Activated naive CD4-positive, alpha-beta T cell treated with anti-CD3 and anti-CD28 coated beads for 36 hours (primary cell): ENCODE results near the gene TWF2. TPM values are rescaled to one million over a fixed set of nuclear protein-coding genes. Genes with fewer than 3 reads are reported as not detected.
A peak's percentile ranks its signal among the peaks of the same experiment; 100 is the strongest.

ENCODE experiments used
- CTCF ChIA-PET: fragments of 350-600 bp; sonication (Branson Sonifier 250); formaldehyde crosslinking; loops from one replicate; lab custom pipeline; 2021; ENCODE audit warnings: antibody characterized with exemption; lab: Charles Lee
- DNase-seq: peaks from one replicate; pipeline ENCODE4 v3.0.0-alpha.2; 2020
- H3K27ac Mint-ChIP-seq: one replicate; pipeline ENCODE4 v1.8.0; 2021; ENCODE audit warnings: mild to moderate bottlenecking, mixed read lengths
- H3K27me3 Mint-ChIP-seq: one replicate; pipeline ENCODE4 v1.8.0; 2021; ENCODE audit warnings: low read depth, mixed read lengths
- H3K36me3 Mint-ChIP-seq: one replicate; pipeline ENCODE4 v1.8.0; 2021; ENCODE audit warnings: low read depth, mixed read lengths
- H3K4me1 Mint-ChIP-seq: one replicate; pipeline ENCODE4 v1.8.0; 2021; ENCODE audit warnings: low read depth, mixed read lengths
- H3K4me3 Mint-ChIP-seq: one replicate; pipeline ENCODE4 v1.8.0; 2021; ENCODE audit warnings: mild to moderate bottlenecking, moderate library complexity, mixed read lengths
- H3K9me3 Mint-ChIP-seq: one replicate; pipeline ENCODE4 v1.8.0; 2021; ENCODE audit warnings: mixed read lengths
- intact Hi-C: fragments of 100-400 bp; cut with micrococcal nuclease; formaldehyde crosslinking; loops from one replicate; pipeline ENCODE4 v1.15.1; 2023
- total RNA-seq, 2 experiments: library from RNA; stranded (reverse); gene quantifications; one replicate each; pipeline ENCODE4 v1.2.3, GENCODE V29; 2021

TWF2 gene
- total RNA-seq, 2 experiments from 2014 or later: 89.1 to 91.3 TPM

DNA sequence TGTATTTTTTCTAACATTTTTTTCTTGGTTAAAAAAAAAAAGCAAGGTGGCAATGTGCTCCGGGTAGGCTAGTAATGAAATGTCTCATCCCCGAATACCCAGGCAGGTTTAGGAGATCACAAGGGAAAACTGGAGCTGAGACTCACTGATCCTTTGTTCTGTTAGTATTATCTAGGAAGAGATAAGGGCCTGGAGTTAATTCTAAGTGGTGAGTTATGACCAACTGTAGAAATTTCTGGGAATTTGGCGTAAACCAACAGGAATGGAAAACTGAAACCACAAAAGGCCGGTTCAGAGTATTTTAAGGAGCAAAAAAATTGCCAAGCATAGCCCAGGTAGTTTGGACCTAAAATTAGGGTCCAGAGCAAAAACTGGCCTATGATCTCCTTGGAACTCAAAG is 19.0 kb upstream of the TWF2 start:
- no peak overlapping the region for H3K4me3 Mint-ChIP-seq
- H3K36me3 Mint-ChIP-seq: peaks cover 92% of the 10 kb centered on the region
- DNase-seq: no peak
- intact Hi-C loops: no loop called here
- H3K4me1 Mint-ChIP-seq: peaks cover 95% of the 10 kb centered on the region
- CTCF ChIA-PET: interaction anchor here (3.7 to 4.3 kb wide), 2 partner anchors 20 to 26 kb away, joined by 13 to 17 read pairs; partner anchors contain the start of gene WDR82
- H3K9me3 Mint-ChIP-seq: no peaks in the 10 kb centered on the region
- no peaks in the 10 kb centered on the region for H3K27me3 Mint-ChIP-seq
- peak overlapping the region; percentile 62 for H3K27ac Mint-ChIP-seq

DNA sequence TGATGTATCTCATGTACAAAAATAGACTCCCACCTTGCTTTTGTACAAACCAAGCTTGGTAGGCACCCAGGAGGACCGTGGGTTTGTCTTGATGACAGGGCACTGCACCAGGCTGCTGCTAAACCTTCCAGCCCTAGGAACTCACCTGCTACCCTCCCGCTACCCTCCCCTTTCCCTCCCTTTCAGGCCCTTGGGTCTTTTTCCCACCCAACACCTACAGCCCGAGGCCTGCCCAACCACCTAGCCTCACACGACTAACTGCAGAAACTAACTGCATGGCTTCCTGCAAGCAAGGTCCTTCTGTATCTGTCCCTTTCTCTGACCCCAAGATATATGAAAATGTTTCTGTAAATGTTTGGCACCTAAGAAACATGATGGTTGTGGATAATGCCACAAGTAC is 17.7 kb upstream of the TWF2 start:
- Mint-ChIP-seq H3K4me1 (peaks cover 94% of the 10 kb centered on the region), H3K9me3 (no peaks in the 10 kb centered on the region), H3K36me3 (peaks cover 91% of the 10 kb centered on the region), H3K27me3 (no peaks in the 10 kb centered on the region), H3K27ac (peak overlapping the region; percentile 62), H3K4me3 (no peak overlapping the region)
- CTCF ChIA-PET: interaction anchor here (1.0 kb wide), 2 partner anchors 22 to 23 kb away, joined by 3 to 4 read pairs; partner anchors contain the start of gene WDR82
- intact Hi-C loops: no loop called here
- no peak for DNase-seq

DNA sequence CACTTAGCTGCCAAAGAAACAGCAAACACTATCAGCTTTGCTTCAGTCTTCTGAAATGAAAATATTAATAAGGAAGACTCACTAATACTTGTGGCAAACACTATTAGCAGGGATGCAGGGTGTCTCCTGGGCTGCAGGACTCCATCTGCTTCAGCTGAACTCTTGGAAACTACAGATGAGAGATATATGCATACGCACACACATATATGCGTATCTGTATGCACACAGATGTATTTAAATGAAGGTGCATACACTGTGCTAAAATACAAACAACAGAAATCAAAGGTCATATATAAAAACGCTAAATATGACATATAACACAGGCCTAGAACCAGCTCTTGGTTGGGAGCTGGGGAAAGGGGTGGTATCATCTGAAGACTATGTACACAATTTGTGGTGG is 17.2 kb upstream of the TWF2 start:
- Mint-ChIP-seq H3K27ac (peak overlapping the region; percentile 62), H3K9me3 (no peaks in the 10 kb centered on the region), H3K4me3 (no peak overlapping the region), H3K36me3 (peaks cover 91% of the 10 kb centered on the region), H3K4me1 (peaks cover 89% of the 10 kb centered on the region), H3K27me3 (no peaks in the 10 kb centered on the region)
- intact Hi-C loops: no loop called here
- CTCF ChIA-PET: interaction anchor here (1.0 kb wide), 2 partner anchors 22 to 24 kb away, joined by 3 to 4 read pairs; partner anchors contain the start of gene WDR82
- DNase-seq: no peak

DNA sequence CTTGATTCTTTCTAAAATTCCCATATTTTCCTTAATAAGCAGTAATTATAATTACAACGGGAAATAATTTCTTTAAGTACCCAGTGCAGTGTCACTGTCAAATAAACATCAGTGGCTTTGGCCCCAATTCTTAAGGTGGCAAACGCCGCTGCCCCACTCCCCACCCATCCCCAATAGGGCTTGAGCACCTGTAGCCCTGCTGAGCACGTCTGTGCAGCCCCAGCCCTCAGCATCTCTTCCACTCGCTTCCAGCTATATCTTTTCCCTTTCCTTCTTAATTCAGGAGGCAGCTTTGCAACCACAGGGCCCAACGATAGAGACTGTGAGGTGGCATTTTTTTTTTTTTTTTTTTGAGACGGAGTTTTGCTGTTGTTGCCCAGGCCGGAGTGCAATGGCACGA is 15.7 kb upstream of the TWF2 start:
- peaks cover 84% of the 10 kb centered on the region for H3K36me3 Mint-ChIP-seq
- no peaks in the 10 kb centered on the region for H3K27me3 Mint-ChIP-seq
- intact Hi-C loops: no loop called here
- no peak overlapping the region for H3K4me3 Mint-ChIP-seq
- H3K4me1 Mint-ChIP-seq: peaks cover 87% of the 10 kb centered on the region
- peak; percentile 6 for DNase-seq
- CTCF ChIA-PET: interaction anchor here (1.0 to 2.7 kb wide), 4 partner anchors 13 to 62 kb away, joined by 3 to 13 read pairs (median 5); partner anchors contain the start of gene DNAH1
- H3K27ac Mint-ChIP-seq: peak overlapping the region; percentile 99
- no peaks in the 10 kb centered on the region for H3K9me3 Mint-ChIP-seq

DNA sequence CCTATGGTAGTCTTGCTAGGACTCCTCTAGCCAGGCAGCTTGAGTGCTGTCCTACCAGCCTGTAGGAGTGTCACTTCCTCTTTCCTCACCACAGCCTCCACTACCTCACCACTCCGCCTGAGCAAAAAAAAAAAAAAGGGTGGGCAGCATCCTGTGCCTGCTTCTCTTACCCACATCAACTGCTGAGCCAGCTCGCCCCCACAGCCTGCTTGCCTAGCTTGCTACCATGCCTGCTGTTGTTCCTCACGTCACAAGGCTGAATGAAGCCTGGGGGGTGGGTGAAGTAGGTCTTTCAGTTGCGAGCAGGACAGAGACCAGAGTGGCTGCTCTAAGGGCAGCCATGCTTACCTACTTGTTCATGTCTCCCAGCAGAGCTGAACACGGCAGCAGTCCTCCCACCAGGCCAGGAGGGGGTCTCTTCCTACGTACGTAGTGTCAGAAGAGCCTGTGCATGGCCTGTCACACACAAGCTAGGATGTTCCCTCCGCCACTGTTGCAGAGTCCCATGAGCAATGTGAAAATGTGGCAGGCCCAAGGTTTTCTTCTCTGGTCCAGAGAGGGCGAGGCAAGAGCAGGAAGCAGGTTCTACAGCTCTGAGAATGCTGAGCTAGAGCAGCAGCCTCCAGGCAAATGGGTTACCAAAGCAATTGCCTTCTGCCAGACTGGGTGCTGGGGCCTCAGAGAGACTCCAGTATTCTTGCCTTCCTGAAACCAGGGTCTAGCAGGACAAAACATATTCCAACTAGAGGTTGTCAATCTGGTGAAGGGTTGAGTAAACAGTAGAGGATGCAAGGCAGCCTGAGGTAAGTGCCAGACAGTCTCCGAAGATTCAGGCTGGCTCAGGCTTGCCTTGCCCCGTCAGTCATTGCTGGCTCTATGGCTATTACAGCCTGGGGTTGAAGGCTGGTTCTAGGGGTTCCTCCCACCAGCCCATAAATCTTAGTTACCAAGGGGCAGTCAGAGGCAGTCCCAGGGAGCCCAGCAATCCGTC is 14.7 kb upstream of the TWF2 start:
- intact Hi-C loops: loop anchor here (1.0 kb wide), 3 partner anchors 13 to 25 kb away; partner anchors contain the start of gene WDR82

DNA sequence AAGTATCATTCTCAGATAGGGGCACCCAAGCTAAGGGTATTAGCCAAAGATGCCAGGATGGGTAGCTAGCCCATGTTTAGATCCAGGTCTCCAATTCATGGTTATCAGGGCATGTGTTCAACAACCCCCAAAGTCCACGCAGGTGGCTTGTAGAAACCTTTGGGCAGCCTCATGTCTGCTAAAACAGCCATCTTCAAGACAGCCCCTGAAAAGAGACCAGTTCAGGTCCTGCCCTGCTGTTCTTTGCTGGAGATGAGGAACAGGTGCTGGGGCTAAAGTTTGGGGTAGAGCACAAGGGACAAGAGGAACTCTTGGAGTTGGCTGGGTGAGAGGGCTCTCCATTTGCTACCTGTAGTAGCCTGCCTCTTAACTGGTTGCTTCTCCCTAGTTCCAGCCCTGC is 11.2 kb upstream of the TWF2 start:
- Mint-ChIP-seq H3K36me3 (peaks cover 77% of the 10 kb centered on the region), H3K4me1 (peaks cover 78% of the 10 kb centered on the region), H3K27ac (peak overlapping the region; percentile 99), H3K27me3 (no peaks in the 10 kb centered on the region), H3K9me3 (no peaks in the 10 kb centered on the region), H3K4me3 (no peak overlapping the region)
- DNase-seq: peak; percentile 4
- intact Hi-C loops: no loop called here
- CTCF ChIA-PET: interaction anchor here (2.1 to 10.5 kb wide), 3 partner anchors 18 to 29 kb away, joined by 7 to 49 read pairs (median 10); no protein-coding TSS in a partner anchor

More for the DNA sequence above, 14.7 kb upstream of the TWF2 start:
- peak overlapping the region; percentile 99 for H3K27ac Mint-ChIP-seq
- no peaks in the 10 kb centered on the region for H3K27me3 Mint-ChIP-seq
- peak overlapping the region; percentile 65 for H3K4me3 Mint-ChIP-seq
- H3K4me1 Mint-ChIP-seq: peaks cover 89% of the 10 kb centered on the region
- CTCF ChIA-PET: interaction anchor here (0.6 to 10.5 kb wide), 16 partner anchors 10 to 174 kb away, joined by 3 to 49 read pairs (median 4); partner anchors contain the start of genes DNAH1 and TWF2
- DNase-seq: peak; percentile 89
- peaks cover 84% of the 10 kb centered on the region for H3K36me3 Mint-ChIP-seq
- H3K9me3 Mint-ChIP-seq: no peaks in the 10 kb centered on the region

DNA sequence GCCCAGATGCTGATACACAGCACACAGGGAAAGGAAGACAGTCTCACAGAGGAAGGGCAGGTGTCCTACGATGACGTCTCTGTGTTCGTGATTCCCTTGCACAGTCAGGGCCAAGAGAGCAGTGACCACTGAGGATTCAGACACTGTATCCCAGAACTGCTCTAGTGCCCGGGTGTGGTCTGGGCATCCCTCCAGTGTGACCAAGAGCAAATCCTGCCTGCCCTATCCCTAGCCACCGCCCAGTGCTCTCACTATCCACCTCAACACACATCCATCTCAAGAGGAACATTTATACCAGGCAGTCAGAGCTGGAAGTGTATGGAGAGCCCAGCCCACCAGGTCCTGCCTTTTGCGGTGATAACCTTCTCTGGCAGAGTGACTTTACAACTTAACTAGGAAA is 10.7 kb upstream of the TWF2 start:
- H3K4me3 Mint-ChIP-seq: no peak overlapping the region
- CTCF ChIA-PET: interaction anchor here (1.3 to 10.5 kb wide), 5 partner anchors 10 to 29 kb away, joined by 3 to 49 read pairs (median 7); no protein-coding TSS in a partner anchor
- peaks cover 74% of the 10 kb centered on the region for H3K36me3 Mint-ChIP-seq
- no peaks in the 10 kb centered on the region for H3K9me3 Mint-ChIP-seq
- H3K27ac Mint-ChIP-seq: peak overlapping the region; percentile 99
- peaks cover 78% of the 10 kb centered on the region for H3K4me1 Mint-ChIP-seq
- DNase-seq: peak; percentile 17
- intact Hi-C loops: no loop called here
- no peaks in the 10 kb centered on the region for H3K27me3 Mint-ChIP-seq

DNA sequence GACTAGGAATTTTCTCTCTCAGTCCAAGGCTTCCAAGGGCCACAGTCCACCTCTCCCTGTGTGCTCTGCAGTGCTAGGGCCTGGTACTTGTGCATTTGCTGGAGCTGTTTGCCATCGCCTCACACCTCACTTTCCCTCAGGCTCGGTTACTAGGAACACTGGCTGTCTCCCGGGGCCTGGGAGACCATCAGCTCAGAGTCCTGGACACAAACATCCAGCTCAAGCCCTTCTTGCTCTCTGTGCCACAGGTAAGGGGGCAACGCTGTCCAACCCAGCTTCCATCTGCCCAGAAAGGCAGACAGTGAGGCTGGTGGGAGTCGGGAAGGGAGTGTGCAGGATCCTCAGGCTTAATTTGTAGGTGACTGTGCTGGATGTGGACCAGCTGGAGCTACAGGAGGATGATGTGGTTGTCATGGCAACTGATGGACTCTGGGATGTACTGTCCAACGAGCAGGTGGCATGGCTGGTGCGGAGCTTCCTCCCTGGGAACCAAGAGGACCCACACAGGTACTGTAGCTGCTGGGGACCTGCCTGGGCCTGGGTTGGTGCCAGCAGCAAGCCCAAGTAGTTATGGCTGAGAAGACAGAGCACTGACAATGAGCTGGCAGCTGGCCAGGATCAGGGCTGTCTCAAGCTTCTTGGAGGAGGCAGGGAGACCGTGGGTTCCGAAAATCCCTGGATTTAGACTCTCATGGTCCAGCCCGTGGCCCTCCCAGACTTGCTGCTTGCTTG is 10.0 kb upstream of the TWF2 start:
- DNase-seq: peak; percentile 49
- CTCF ChIA-PET: interaction anchor here (0.8 to 10.5 kb wide), 9 partner anchors 9 to 90 kb away, joined by 3 to 49 read pairs (median 4); no protein-coding TSS in a partner anchor
- H3K4me1 Mint-ChIP-seq: peaks cover 78% of the 10 kb centered on the region
- intact Hi-C loops: no loop called here
- peaks cover 73% of the 10 kb centered on the region for H3K36me3 Mint-ChIP-seq
- H3K27me3 Mint-ChIP-seq: no peaks in the 10 kb centered on the region
- H3K4me3 Mint-ChIP-seq: no peak overlapping the region
- peaks cover 3% of the 10 kb centered on the region for H3K9me3 Mint-ChIP-seq
- peak overlapping the region; percentile 99 for H3K27ac Mint-ChIP-seq

DNA sequence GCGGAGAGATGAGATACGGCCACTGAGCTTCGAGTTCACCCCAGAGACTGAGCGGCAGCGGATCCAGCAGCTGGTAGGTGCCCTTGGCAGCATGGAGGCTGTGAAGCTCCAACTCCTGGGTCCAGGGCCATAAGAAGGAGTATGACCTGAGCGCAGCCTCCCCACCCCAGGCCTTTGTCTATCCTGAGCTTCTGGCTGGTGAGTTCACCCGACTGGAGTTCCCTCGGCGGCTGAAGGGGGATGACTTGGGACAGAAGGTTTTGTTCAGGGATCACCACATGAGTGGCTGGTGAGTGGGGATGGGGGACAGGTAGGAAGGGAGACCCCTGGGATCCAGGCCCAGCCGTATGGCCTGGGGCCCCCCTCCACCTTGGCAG is 9.2 kb upstream of the TWF2 start:
- Mint-ChIP-seq H3K36me3 (peaks cover 70% of the 10 kb centered on the region), H3K27ac (peak overlapping the region; percentile 67), H3K4me3 (peak overlapping the region; percentile 79), H3K9me3 (peaks cover 9% of the 10 kb centered on the region), H3K27me3 (no peaks in the 10 kb centered on the region), H3K4me1 (peaks cover 78% of the 10 kb centered on the region)
- DNase-seq: peak; percentile 4
- intact Hi-C loops: no loop called here
- CTCF ChIA-PET: interaction anchor here (1.0 to 10.5 kb wide), 3 partner anchors 11 to 91 kb away, joined by 3 to 49 read pairs (median 4); no protein-coding TSS in a partner anchor

DNA sequence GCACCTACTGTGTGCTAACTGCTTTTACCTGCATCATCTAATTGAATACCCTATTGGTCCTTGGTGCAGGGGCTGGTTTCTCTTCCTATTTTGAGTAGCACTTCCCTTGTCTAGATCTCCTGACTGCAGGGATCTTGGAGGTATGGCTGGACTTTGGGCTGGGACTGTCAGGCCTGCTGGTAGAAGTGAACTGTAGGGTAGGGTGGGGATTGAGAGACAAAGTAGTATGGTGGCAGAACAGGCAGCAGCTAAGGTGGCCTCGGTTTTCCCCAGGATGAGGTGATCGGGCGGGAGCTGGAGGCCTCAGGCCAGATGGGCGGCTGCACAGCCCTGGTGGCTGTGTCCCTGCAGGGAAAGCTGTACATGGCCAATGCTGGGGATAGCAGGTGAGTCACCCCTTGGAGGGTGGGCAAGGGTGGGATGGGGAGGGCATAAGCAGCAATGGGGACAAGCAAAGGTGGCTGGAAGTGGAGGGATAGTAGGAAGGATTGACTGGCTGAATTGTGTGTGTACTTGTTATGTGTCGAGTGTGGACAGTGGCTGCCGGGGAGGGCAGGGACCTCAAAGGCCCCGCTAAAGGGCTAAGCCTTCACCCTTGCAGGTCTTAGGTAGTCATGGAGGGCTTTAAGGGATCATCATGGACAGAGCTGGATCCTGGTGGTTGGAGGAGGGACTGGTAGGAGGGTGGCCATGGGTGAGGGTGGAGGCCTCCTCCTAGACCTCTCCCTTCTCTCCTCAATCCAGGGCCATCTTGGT is 8.6 kb upstream of the TWF2 start:
- Mint-ChIP-seq H3K4me3 (peak overlapping the region; percentile 79), H3K9me3 (peaks cover 11% of the 10 kb centered on the region), H3K27ac (peak overlapping the region; percentile 90), H3K27me3 (no peaks in the 10 kb centered on the region), H3K4me1 (peaks cover 76% of the 10 kb centered on the region), H3K36me3 (peaks cover 68% of the 10 kb centered on the region)
- intact Hi-C loops: no loop called here
- no peak for DNase-seq
- CTCF ChIA-PET: interaction anchor here (10.5 kb wide), 1 partner anchor 16 kb away, joined by 49 read pairs; no protein-coding TSS in a partner anchor
